ENCODE results near the gene MMAB.

DNA sequence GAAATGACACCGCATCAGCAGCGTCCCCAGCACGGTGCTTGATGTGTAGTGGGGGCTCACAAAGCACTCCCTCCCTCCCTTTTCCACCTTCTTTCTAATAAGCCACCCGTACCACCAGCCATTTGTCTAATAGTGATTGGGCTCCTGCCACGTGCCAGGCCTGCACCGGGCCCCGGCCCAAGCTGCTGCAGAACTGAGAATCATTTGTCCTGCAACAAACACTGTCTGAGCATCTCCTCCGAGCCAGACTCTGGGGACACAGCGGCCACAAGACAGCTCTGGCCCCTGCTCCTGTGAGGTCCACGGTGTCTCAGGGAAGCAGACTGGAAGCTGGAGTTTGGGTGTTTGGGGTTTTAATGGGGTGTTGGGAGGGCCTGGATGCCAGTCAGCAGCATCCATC lies 44.2 kb upstream of the MMAB start:
- TF ChIP-seq EP300 (IDR thresholded peaks at IDR 0.05): no peak
- TF ChIP-seq, protein P1, sequence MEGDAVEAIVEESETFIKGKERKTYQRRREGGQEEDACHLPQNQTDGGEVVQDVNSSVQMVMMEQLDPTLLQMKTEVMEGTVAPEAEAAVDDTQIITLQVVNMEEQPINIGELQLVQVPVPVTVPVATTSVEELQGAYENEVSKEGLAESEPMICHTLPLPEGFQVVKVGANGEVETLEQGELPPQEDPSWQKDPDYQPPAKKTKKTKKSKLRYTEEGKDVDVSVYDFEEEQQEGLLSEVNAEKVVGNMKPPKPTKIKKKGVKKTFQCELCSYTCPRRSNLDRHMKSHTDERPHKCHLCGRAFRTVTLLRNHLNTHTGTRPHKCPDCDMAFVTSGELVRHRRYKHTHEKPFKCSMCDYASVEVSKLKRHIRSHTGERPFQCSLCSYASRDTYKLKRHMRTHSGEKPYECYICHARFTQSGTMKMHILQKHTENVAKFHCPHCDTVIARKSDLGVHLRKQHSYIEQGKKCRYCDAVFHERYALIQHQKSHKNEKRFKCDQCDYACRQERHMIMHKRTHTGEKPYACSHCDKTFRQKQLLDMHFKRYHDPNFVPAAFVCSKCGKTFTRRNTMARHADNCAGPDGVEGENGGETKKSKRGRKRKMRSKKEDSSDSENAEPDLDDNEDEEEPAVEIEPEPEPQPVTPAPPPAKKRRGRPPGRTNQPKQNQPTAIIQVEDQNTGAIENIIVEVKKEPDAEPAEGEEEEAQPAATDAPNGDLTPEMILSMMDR (IDR thresholded peaks at IDR 0.05): no peak
- TF ChIP-seq POLR2A (IDR thresholded peaks at IDR 0.05): no peak

Data from gastroesophageal sphincter (tissue), 3 donors.